ENCODE measurements around the gene SOWAHA.

SOWAHA gene

DNA sequence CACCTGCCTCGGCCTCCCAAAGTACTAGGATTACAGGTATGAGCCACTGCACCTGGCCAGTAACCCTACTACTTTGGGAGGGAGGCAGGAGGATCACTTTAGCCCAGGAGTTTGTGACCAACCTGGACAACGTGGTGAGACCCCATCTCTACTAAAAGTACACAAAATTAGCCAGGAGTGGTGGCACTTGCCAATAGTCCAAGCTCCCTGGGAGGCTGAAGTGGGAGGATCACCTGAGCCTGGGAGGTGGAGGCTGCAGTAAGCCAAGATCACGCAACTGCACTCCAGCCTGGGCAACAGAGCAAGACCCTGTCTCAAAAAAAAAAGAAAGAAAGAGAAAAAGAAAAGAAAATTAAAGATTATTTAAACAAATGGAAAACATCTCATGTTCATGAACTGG, 42.9 kb downstream of the SOWAHA start:
- no peak for DNase-seq

DNA sequence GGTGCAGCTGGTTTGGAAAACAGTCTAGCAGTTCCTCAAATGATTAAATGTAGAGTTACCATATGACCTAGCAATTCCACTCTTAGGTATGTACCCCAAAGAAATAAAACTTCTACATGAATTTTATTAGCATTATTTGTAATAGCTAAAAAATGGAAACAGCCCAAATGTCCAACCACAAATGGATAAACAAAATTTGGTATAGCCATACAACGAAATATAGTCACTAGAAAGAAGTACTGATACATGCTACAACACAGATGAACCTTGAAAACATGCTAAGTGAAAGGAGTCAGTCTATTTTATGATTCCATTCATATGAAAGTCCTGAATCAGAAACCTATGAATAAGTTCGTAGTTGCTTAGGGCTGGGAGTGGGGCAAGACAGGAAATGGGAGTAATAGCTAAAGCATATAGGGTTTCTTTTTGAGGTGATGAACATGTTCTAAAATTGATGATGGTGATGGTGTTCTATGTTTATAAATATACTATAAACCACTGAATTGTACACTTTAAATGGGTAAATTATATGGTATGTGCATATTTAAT, 46.9 kb downstream of the SOWAHA start:
- no peak for DNase-seq

DNA sequence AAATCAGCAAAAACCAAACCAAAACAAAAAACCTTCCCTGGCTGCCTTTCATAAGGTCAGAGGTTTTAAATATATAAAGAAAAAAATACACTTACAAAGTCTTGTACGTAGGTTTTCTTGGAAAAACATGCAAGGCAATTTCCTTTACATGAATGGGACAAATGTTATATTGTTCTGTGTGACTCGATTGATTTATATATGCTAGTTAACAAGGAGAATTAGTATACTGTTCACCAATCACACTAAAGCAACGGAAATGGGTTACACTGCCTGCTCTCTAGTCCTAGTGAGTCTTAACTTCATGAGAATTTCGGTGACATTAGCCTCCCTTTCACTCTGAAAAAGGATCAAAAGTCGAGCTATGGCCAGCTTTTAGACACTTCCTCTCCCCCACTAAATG, 47.6 kb downstream of the SOWAHA start:
- DNase-seq: no peak

DNA sequence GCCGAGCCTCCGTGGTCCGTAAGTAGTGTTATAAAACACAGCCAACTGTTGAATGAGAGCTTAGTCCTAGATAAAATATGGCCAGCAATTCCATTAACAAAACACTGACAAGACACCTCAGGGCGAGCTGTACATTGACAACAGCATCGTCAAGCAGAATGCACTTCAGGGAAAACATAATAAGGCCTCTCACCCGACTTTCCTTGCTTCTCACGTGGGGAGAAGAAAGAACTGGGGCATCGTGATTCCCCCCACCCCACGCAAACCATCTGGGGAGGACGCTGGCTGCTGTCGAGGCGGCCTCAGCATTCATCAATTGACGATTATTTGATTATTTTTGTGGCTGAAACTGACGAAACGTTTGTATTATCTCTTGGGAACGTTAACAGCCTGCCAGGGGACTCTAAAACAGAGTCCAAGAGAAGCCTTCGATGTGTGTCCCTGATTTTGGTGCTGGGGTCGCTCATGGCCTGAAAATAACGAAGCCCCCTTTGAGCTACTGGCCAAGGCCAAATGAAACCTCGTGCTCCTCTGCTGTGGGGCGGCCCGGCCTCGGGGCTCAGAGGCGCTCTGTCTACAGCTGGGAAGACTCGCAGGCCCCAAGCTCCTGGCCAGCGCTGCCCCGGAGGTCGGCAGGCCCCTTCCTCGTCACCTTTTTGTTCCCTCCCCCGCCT, 52.7 kb downstream of the SOWAHA start:
- DNase-seq: no peak

All from Kasumi-1 (cell line).